Aorta (tissue), 5 donors: ENCODE measurements around the gene PRAMEF17. TPM values are rescaled to one million over a fixed set of nuclear protein-coding genes. Genes with fewer than 3 reads are reported as not detected.
A peak's percentile ranks its signal among the peaks of the same experiment; 100 is the strongest.
"Not testable (repeated sequence)": the region's sequence is repeated elsewhere in the genome, so short reads cannot be mapped to it uniquely, and the experiment has no call there.

ENCODE experiments used
- ATAC-seq: fragments of 200-7000 bp; cut with Tn5 transposase; one replicate; pipeline ENCODE4 v1.9.1; 2022; ENCODE audit warnings: moderate library complexity; ENCODE audit not compliant: low FRiP score
- DNase-seq, 2 donors: peaks; one replicate each; pipeline ENCODE4 v3.0.0-alpha.2; 2020
- H3K27ac ChIP-seq, 2 donors: one replicate each; pipeline ENCODE4 v1.5.1; 2013; ENCODE audit warnings: low read length in 2 of 2, mild to moderate bottlenecking in 2 of 2, moderate library complexity in 2 of 2, control low read depth in 1 of 2, inconsistent platforms in 1 of 2, low read depth in 1 of 2
- H3K27me3 ChIP-seq, 2 donors: one replicate each; pipeline ENCODE4 v1.6.1; 2013; ENCODE audit warnings: control low read depth in 1 of 2, low read length in 1 of 2, mild to moderate bottlenecking in 1 of 2, moderate library complexity in 1 of 2; ENCODE audit not compliant: insufficient read depth in 2 of 2, control insufficient read depth in 1 of 2
- H3K36me3 ChIP-seq, 2 donors: one replicate each; pipeline ENCODE4 v1.6.1; 2013; ENCODE audit warnings: control low read depth in 1 of 2, low read length in 1 of 2, mild to moderate bottlenecking in 1 of 2; ENCODE audit not compliant: insufficient read depth in 2 of 2, control insufficient read depth in 1 of 2
- H3K4me1 ChIP-seq, 2 donors: one replicate each; pipeline ENCODE4 v1.6.1; 2013; ENCODE audit warnings: low read length in 2 of 2, control low read depth in 1 of 2, mild to moderate bottlenecking in 1 of 2, moderate library complexity in 1 of 2; ENCODE audit not compliant: insufficient read depth in 2 of 2, control insufficient read depth in 1 of 2
- H3K4me3 ChIP-seq, 2 donors: one replicate each; pipeline ENCODE4 v1.5.1; 2013; ENCODE audit warnings: low read length in 2 of 2, control low read depth in 1 of 2, mild to moderate bottlenecking in 1 of 2
- H3K9me3 ChIP-seq: one replicate; pipeline ENCODE4 v1.6.1; 2013; ENCODE audit warnings: mild to moderate bottlenecking, low read length; ENCODE audit not compliant: control insufficient read depth
- WGBS, 2 donors: extraction: QIAGEN DNeasy Blood & Tissue Kit; methylation state at CpG; one replicate each; pipeline ENCODE4 v1.1.7; 2013; 5-methylcytosine and 5-hydroxymethylcytosine counted together
- intact Hi-C, 2 donors: fragments of 100-400 bp; cut with DNase I; formaldehyde crosslinking; loops; one replicate each; pipeline versions ENCODE4 v1.14.2 to v1.15.0; 2022
- polyA plus RNA-seq, 2 donors: library from polyadenylated mRNA; stranded (reverse); fragments of 200-250 nt; gene quantifications; one replicate each; pipeline ENCODE4 v1.2.3, GENCODE V29; 2013
- total RNA-seq, 2 donors: library from RNA; stranded (reverse); fragmentation: NEBNext Ultra II Directional; extraction: Animal tissue kit (Norgen Biotek cat#: 25700); gene quantifications; one replicate each; pipeline ENCODE4 v1.2.1, GENCODE V29; 2021
- donor health status: healthy with polysubstance abuse.
- donor health status: Bipolar disorder and iron deficiency.
- donor health status: DM: no; HTN: no; CAD: no.
- donor health status: DM: no; HTN: no; CAD: no.
- donor health status: DM: yes; HTN: yes; CAD: no.

The PRAMEF17 gene
- total and polyA plus RNA-seq, 4 donors = not detected

DNA sequence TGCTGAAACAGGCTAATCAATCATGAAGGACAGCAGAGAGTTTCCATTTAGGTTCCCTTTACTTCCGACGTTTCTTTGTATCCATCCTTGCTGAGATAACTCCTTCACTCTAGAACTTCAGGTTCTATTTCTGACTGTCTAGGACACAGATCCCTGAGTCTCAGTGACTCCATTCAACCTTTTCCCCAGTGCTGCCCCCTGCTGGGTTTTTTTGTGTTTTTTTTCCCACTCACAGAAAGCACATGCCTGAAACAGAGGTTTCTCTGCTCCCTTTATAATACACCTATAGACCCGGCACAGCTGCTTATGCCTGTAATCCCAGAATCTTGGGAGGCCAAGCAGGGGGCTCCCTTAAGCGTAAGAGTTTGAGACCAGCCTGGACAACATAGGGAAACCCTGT is 20.9 kb upstream of the PRAMEF17 start:
- H3K4me1 ChIP-seq, H3K27ac ChIP-seq, intact Hi-C loops, H3K4me3 ChIP-seq, ATAC-seq, H3K27me3 ChIP-seq, H3K9me3 ChIP-seq, DNase-seq, H3K36me3 ChIP-seq: not testable (repeated sequence)
- 67 to 68% methylated on average over 3 to 4 of the region's 4 CpGs for WGBS, 2 donors

GRCh38 chr1:13378983-13379382 is 10.4 kb upstream of the PRAMEF17 start:
- H3K4me1 ChIP-seq, ATAC-seq, H3K9me3 ChIP-seq, H3K27me3 ChIP-seq, intact Hi-C loops, DNase-seq, H3K36me3 ChIP-seq, H3K4me3 ChIP-seq, H3K27ac ChIP-seq: not testable (repeated sequence)
- WGBS, 2 donors = 73 to 76% methylated on average over 3 of the region's 3 CpGs

- H3K36me3 ChIP-seq, ATAC-seq, intact Hi-C loops, H3K4me3 ChIP-seq, H3K27ac ChIP-seq, H3K9me3 ChIP-seq, H3K4me1 ChIP-seq, H3K27me3 ChIP-seq, DNase-seq: not testable (repeated sequence)
- 71 to 79% methylated on average over 3 of the region's 3 CpGs for WGBS, 2 donors
These were observed 9.1 kb upstream of the PRAMEF17 start for GRCh38 chr1:13380380-13380779.

GRCh38 chr1:13393004-13393403 is 3.6 kb downstream of the PRAMEF17 start:
- intact Hi-C loops, DNase-seq, H3K9me3 ChIP-seq, H3K36me3 ChIP-seq, H3K27me3 ChIP-seq, H3K4me3 ChIP-seq, H3K27ac ChIP-seq, H3K4me1 ChIP-seq, ATAC-seq: not testable (repeated sequence)
- WGBS, 2 donors = 70 to 79% methylated on average over 7 of the region's 7 CpGs

DNA sequence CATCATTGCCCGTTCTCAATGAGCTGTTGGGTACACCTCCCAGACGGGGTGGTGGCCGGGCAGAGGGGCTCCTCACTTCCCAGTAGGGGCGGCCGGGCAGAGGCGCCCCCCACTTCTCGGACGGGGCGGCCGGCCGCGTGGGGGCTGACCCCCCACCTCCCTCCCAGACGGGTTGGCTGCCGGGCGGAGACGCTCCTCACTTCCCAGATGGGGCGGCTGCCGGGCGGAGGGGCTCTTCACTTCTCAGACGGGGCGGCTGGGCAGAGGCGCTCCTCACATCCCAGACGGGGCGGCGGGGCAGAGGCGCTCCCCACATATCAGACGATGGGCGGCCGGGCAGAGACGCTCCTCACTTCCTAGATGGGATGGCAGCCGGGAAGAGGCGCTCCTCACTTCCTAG is 5.3 kb downstream of the PRAMEF17 start:
- H3K27ac ChIP-seq, H3K4me3 ChIP-seq, H3K4me1 ChIP-seq, H3K27me3 ChIP-seq, DNase-seq, H3K36me3 ChIP-seq, H3K9me3 ChIP-seq, intact Hi-C loops, ATAC-seq: not testable (repeated sequence)
- 92 to 95% methylated on average over 31 to 32 of the region's 32 CpGs for WGBS, 2 donors

DNA sequence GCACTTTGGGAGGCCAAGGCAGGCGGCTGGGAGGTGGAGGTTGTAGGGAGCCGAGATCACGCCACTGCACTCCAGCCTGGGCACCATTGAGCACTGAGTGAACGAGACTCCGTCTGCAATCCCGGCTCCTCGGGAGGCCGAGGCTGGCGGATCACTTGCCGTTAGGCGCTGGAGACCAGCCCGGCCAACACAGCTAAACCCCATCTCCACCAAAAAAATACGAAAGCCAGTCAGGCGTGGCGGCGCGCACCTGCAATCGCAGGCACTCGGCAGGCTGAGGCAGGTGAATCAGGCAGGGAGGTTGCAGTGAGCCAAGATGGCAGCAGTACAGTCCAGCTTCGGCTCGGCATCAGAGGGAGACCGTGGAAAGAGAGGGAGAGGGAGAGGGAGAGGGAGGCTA is 5.9 kb downstream of the PRAMEF17 start:
- WGBS, 2 donors = 94 to 95% methylated on average over 18 to 22 of the region's 22 CpGs
- DNase-seq, H3K27ac ChIP-seq, ATAC-seq, H3K9me3 ChIP-seq, H3K4me1 ChIP-seq, intact Hi-C loops, H3K27me3 ChIP-seq, H3K4me3 ChIP-seq, H3K36me3 ChIP-seq: not testable (repeated sequence)

- Histone ChIP-seq H3K4me3 (peak overlapping the region in 1 of 2 donors; percentile 8), H3K27ac (no peak overlapping the region), H3K36me3 (no peaks in the 10 kb centered on the region), H3K9me3 (peaks cover 3% of the 10 kb centered on the region), H3K4me1 (no peaks in the 10 kb centered on the region), H3K27me3 (no peaks in the 10 kb centered on the region)
- DNase-seq (no peak), ATAC-seq (no peak)
- intact Hi-C loops = no loop called here
- WGBS, 2 donors = 82 to 84% methylated on average over 4 of the region's 4 CpGs
These were observed 18.4 kb downstream of the PRAMEF17 start for GRCh38 chr1:13407811-13408210.

DNA sequence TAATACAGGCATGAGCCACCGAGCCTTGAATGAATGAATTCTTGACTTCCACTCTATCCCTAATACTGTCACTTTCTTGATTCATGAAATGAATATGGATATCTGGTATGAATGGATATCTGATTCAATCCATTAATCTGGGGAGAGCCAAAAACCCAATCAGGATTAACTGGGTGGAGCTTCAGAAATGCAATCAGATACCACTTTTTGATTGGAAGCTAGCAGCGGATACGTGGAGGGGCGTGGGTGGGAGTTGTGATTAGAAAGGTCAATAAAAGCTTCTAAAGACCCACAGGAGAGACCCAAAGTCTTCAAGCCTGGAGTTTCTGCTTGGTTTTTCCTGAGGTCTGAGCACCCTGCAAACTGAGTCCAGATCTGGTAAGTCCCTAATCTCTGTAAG is 20.7 kb downstream of the PRAMEF17 start, which contains the start of gene PRAMEF20:
PRAMEF20 (plus strand) TSS at position 301 of the 400 bp plus-strand sequence. CDS start 5,905 bp downstream, outside the sequence.
- H3K36me3 ChIP-seq, H3K27ac ChIP-seq, H3K9me3 ChIP-seq, DNase-seq, H3K4me3 ChIP-seq, intact Hi-C loops, H3K4me1 ChIP-seq, ATAC-seq, H3K27me3 ChIP-seq: not testable (repeated sequence)
- 79 to 84% methylated on average over 4 of the region's 4 CpGs for WGBS, 2 donors

DNA sequence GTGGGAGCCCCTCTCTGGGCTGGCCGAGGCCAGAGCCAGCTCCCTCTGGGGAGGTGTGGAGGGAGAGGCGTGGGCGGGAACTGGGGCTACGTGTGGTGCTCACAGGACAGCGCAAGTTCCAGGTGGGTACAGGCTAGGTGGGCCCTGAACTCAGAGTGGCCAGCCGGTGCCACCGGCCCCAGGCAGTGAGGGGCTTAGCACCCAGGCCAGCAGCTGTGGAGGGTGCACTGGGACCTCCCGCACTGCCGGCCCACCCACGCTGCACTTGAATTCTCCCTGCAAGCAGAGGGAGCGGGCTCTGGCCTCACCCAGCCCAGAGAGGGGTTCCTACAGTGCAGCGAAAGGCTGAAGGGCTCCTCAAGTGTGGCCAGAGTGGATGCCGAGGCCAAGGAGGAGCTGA is 41.1 kb downstream of the PRAMEF17 start:
- no peaks in the 10 kb centered on the region for H3K27me3 ChIP-seq

More for the DNA sequence above, 41.1 kb downstream of the PRAMEF17 start:
- ATAC-seq (no peak), DNase-seq (no peak)
- WGBS, 2 donors = 86 to 93% methylated on average over 13 of the region's 13 CpGs
- no peaks in the 10 kb centered on the region for H3K36me3 ChIP-seq
- intact Hi-C loops = no loop called here
- no peak overlapping the region for H3K27ac ChIP-seq
- no peak overlapping the region for H3K4me3 ChIP-seq
- no peaks in the 10 kb centered on the region for H3K4me1 ChIP-seq
- H3K9me3 ChIP-seq = peaks cover 1% of the 10 kb centered on the region
